Stimulated activated CD8-positive, alpha-beta memory T cell treated with anti-CD3 and anti-CD28 coated beads, Interleukin-12 subunit alpha, Interleukin-12 subunit beta, amount 100 ng/mL, for 24 hours (primary cell): ENCODE measurements around the gene DAGLA.

Source experiments
- DNase-seq: peaks from one replicate; pipeline ENCODE4 v3.0.0-alpha.2; 2020; ENCODE audit errors: extremely low read depth

Gene DAGLA

GRCh38 chr11:61778920-61779650 is 98.9 kb downstream of the DAGLA start:
- no peak for DNase-seq

- no peak for DNase-seq
Observed at GRCh38 chr11:61779666-61780525, 99.7 kb downstream of the DAGLA start.

DNA sequence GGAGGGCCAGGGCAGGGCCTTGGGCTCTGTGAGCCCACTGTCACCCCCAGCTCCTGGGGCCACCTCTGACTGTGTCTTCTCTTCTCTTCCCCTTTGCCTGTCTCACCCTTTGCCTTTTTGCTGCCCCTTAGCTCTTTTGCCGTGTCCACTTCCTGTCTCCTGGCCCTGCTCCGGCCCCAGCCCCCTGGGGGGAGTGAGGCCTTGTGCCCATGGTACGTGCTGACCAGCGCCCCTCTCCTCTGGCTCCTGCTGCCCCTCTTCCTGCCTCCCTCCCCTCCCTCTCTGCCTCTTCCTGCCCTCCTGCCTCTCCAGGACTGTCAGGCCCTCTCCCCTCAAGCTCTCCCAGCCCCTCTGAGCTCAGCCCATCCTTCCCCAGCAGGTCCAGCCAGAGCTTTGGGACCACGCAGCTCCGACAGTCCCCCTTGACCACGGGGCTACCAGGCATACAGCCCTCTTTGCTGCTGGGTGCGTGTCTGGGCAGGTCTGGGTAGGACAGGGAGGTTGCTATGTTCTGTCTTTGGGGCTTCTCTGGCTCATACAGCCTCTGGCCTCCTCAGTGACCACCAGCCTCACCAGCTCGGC is 100.5 kb downstream of the DAGLA start:
- DNase-seq: no peak

- no peak for DNase-seq
Observed at GRCh38 chr11:61781585-61781984, 101.4 kb downstream of the DAGLA start.

DNA sequence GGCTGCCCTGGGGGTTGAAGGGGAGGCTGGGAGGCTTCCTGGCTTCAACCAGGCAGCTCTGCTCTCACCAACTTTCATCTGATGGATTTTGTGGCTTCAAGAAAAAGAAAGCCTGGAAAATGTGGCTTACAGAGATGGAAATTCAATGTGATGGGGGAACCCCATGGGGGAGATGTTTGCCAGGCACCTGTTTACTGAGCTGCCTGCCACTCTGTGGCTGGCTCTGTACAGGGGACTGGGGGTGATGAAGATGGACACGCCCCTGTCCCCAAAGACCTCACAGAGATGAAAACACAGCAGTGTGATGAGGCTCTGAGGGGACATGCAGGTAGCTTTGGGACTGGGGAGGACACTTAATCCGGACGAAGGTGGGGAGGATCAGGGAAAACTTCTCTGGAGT is 102.1 kb downstream of the DAGLA start:
- DNase-seq: no peak

DNA sequence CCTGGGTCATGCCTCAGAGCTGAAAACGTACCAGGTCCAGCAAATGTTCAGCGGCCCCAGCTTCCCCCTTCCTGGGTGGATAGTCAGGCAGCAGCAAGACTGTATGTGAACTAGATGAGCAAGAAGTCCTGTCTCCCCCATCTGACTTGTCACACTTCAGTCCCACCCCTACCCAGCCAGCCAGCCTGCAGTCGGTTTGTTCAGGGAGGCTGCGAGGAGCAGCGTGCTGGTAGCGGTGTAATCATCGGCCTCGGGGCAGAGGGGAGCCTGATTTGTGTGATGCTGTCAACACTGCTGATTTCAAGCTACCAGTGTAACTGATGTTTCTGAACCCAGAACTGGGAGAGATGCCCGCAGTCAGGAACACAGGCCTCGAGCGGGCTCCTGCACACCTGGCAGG is 102.7 kb downstream of the DAGLA start:
- no peak for DNase-seq

GRCh38 chr11:61783717-61784505 is 103.7 kb downstream of the DAGLA start:
- no peak for DNase-seq

DNA sequence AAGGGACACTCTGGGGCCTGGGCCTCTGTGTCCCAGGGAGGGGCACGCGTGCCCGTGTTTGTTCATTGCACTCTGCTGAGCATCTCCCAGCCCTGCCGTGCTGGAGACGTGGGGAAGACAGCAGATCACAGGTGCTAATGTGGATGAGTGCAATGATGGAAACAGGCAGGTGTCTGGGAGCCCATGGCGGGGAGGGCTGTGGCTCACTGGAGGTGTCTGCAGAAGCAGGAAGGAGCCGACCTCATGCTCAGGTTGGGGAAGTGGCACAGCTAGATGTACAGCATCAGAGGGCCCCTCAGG is 104.3 kb downstream of the DAGLA start:
- DNase-seq: no peak

DNA sequence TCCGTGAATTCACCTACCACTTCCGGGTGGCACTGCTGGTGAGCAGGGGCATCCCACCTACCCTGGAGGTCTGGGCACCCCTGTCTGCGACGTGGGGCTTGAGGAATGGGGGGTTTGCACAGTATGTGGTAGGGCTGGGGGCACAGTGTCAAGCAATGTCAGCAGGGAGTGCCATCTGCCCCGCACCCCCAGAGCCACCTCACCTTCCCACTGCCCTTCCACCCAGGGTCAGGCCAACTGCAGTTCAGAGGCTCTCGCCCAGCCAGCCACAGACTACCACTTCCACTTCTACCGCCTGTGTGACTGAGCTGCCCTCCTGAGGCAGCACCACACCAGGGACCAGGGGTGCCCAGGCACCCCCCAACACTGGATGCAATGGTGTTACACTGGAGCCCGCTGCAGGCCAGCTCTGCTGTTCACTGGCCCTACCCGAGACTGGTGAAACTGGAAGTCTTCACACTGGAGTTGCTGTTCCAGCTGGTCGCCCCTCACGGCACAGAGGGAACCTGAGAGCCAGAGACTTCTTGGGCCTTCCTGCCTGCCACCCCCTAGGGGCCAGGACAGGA is 105.7 kb downstream of the DAGLA start:
- no peak for DNase-seq

GRCh38 chr11:61787928-61788491 is 107.8 kb downstream of the DAGLA start:
- DNase-seq: no peak

- DNase-seq: no peak
Observed at GRCh38 chr11:61791737-61792309, 111.6 kb downstream of the DAGLA start.

DNA sequence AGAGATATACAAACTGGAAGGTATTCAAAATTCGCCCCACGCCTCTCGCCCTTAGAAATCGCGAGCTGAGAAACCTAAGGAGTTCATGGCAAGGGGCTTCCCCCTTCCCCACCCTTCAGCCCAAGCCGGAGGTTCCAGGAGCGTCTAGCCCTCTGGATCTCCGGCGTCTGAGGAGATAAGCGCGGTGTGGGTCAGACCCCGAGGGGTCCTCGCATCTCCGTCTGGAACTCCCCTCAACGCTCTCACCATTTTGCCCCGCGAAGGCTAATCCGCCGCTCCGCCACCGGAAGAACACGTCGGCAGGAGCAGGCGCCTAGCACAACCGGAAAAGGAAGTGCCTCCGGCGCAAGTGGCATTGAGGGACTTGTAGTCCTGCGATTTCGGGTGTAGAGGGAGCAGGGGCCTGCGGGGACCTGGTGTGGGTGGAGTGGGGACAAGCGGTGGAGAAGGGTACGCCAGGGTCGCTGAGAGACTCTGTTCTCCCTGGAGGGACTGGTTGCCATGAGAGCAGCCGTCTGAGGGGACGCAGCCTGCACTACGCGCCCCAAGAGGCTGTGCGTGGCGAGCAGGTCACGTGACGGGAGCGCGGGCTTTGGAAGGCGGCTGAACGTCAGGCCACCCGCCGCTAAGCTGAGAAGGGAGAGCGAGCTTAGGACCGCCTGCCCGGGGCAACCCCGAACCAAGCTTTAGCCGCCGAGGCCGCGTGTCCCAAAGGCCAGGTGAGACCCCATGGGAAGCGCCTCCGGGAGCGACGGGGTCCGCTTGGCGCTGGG is 112.3 kb downstream of the DAGLA start, which contains the start of the genes FEN1 and TMEM258:
FEN1 (plus strand) TSS at position 602 of the 773 bp plus-strand sequence. CDS start 2,451 bp downstream, outside the sequence.
TMEM258 (minus strand) TSS at position 290 of the 773 bp plus-strand sequence; CDS start at position 249, 41 bp downstream.
- DNase-seq: peak; percentile 78

GRCh38 chr11:61793083-61793828 is 113.1 kb downstream of the DAGLA start:
- DNase-seq: no peak

DNA sequence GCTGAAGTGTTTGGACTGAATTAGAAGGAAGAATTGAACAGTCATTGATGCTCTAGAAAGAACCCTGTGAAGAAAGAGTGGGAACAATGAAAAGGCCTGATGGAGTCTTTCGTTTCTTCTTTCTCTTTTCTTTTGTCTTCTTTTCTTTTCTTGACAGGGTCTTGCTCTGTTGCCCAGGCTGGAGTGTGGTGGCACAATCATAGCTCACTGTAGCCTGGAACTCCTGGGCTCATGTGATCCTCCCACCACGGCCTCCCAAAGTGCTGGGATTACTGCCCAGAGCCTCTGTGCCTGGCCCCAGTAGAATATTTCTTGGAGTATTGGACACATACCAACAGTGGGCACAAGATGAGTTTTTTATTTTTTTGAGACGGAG is 113.6 kb downstream of the DAGLA start:
- DNase-seq: no peak

DNA sequence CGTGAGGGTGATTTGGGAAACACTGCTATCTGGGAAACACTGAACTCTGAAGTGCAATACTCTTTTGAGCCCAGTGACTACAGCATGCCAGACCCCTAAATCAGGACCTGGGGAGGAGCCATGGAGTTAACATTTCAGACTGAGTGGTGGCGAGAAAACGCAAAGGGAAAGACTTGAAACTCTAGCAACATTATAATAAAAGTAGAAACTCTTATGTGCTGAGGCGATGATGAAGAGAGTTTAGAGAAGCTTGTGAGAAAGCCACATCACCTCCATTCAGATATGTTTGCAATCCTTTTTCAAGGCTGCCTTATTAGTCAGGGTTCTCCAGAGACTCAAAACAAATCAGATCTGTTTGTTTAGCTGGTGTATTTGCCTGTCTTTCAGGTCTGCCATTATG is 114.4 kb downstream of the DAGLA start:
- no peak for DNase-seq

GRCh38 chr11:61795459-61795858 is 115.3 kb downstream of the DAGLA start:
- no peak for DNase-seq

DNA sequence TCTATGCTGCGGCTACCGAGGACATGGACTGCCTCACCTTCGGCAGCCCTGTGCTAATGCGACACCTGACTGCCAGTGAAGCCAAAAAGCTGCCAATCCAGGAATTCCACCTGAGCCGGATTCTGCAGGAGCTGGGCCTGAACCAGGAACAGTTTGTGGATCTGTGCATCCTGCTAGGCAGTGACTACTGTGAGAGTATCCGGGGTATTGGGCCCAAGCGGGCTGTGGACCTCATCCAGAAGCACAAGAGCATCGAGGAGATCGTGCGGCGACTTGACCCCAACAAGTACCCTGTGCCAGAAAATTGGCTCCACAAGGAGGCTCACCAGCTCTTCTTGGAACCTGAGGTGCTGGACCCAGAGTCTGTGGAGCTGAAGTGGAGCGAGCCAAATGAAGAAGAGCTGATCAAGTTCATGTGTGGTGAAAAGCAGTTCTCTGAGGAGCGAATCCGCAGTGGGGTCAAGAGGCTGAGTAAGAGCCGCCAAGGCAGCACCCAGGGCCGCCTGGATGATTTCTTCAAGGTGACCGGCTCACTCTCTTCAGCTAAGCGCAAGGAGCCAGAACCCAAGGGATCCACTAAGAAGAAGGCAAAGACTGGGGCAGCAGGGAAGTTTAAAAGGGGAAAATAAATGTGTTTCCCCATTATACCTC is 115.8 kb downstream of the DAGLA start:
- DNase-seq: no peak
